Measurements from ENCODE around the gene TRHDE. TPM values are rescaled to one million over a fixed set of nuclear protein-coding genes. Genes with fewer than 3 reads are reported as not detected.

The TRHDE gene
- total RNA-seq, 1 experiment from 2014 or later: 5.5 TPM

DNA sequence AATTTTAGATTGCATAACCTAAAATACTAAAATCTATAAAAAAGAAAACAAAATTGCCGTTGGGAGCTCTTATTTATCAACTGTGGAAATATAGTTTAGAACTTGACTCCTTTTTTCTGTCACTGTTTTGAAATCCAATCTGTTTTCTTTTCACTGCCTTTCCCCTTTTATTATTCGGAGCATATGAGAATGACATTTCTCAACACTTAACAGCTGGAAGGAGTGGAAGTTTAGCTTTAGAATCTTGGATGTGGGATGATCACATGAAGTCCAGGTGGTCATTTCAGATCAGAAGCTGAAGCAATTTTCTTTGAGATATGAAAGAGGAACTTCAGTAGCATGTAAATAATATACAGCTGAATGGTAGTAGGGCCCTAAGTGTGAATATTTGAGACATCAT is 16.7 kb downstream of the TRHDE start (continued):
- TF ChIP-seq FOXJ3 (CRISPR knock-in tag; IDR thresholded peaks at IDR 0.05; ENCODE audit: borderline replicate concordance): no peak
- TF ChIP-seq ATF1 (CRISPR knock-in tag; IDR thresholded peaks at IDR 0.05): no peak
- no peak for TF ChIP-seq SP1 (CRISPR knock-in tag; conservative IDR thresholded peaks at IDR 0.05)
- TF ChIP-seq, protein P1, sequence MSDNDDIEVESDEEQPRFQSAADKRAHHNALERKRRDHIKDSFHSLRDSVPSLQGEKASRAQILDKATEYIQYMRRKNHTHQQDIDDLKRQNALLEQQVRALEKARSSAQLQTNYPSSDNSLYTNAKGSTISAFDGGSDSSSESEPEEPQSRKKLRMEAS (CRISPR knock-in tag; IDR thresholded peaks at IDR 0.05): no peak

DNA sequence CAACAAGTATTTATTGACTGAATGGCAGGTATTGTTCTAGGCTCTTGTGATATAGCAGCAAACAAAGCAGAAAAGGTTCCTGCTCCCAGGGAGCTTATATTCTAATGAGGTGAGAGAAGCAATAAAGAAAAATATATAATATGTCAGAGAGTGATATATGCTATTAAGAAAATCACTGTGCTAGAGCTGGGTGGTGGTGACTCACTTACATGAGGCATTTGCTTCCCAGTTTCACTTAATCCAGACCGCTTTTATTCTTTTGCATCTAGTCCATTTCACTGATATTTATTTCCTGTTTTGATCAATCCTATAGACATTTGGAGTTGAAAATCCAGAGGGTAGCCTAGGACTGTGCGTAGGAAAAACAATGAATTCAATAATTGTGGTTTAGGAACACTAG is 17.5 kb downstream of the TRHDE start:
- H3K27me3 Mint-ChIP-seq (ENCODE audit: low read depth): no peaks in the 10 kb centered on the region
- peaks cover 3% of the 10 kb centered on the region; the same call in 1 of the 2 replicates for H3K36me3 Mint-ChIP-seq
- peaks cover 9% of the 10 kb centered on the region for H3K9me3 Mint-ChIP-seq

More for the DNA sequence above, 17.5 kb downstream of the TRHDE start:
- DNase-seq (ENCODE audit: low spot score): no peak
- TF ChIP-seq RELA (CRISPR knock-in tag; IDR thresholded peaks at IDR 0.05; ENCODE audit: borderline replicate concordance) (no peak), FOXK1 (CRISPR knock-in tag; IDR thresholded peaks at IDR 0.05) (no peak), GTF2I (CRISPR knock-in tag; conservative IDR thresholded peaks at IDR 0.05) (no peak), JAZF1 (CRISPR knock-in tag; IDR thresholded peaks at IDR 0.05) (no peak), CREB1 (CRISPR knock-in tag; IDR thresholded peaks at IDR 0.05) (no peak), MYBL2 (CRISPR knock-in tag; IDR thresholded peaks at IDR 0.05) (no peak), MXD4 (CRISPR knock-in tag; IDR thresholded peaks at IDR 0.05; ENCODE audit: borderline replicate concordance) (no peak), IRF2 (CRISPR knock-in tag; IDR thresholded peaks at IDR 0.05; ENCODE audit: borderline replicate concordance, low read depth) (no peak), FOXP1 (CRISPR knock-in tag; IDR thresholded peaks at IDR 0.05; ENCODE audit: borderline replicate concordance) (no peak), ZNF396 (CRISPR knock-in tag; IDR thresholded peaks at IDR 0.05; ENCODE audit: borderline replicate concordance) (no peak), TCF7 (CRISPR knock-in tag; IDR thresholded peaks at IDR 0.05; ENCODE audit: low read depth) (no peak), NR1H2 (CRISPR knock-in tag; IDR thresholded peaks at IDR 0.05) (no peak), RORB (CRISPR knock-in tag; IDR thresholded peaks at IDR 0.05) (no peak)
- TF ChIP-seq, protein P2, sequence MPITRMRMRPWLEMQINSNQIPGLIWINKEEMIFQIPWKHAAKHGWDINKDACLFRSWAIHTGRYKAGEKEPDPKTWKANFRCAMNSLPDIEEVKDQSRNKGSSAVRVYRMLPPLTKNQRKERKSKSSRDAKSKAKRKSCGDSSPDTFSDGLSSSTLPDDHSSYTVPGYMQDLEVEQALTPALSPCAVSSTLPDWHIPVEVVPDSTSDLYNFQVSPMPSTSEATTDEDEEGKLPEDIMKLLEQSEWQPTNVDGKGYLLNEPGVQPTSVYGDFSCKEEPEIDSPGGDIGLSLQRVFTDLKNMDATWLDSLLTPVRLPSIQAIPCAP (CRISPR knock-in tag; IDR thresholded peaks at IDR 0.05): no peak
- TF ChIP-seq, protein P3, sequence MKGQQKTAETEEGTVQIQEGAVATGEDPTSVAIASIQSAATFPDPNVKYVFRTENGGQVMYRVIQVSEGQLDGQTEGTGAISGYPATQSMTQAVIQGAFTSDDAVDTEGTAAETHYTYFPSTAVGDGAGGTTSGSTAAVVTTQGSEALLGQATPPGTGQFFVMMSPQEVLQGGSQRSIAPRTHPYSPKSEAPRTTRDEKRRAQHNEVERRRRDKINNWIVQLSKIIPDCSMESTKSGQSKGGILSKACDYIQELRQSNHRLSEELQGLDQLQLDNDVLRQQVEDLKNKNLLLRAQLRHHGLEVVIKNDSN (CRISPR knock-in tag; IDR thresholded peaks at IDR 0.05): no peak
- TF ChIP-seq, protein P4, sequence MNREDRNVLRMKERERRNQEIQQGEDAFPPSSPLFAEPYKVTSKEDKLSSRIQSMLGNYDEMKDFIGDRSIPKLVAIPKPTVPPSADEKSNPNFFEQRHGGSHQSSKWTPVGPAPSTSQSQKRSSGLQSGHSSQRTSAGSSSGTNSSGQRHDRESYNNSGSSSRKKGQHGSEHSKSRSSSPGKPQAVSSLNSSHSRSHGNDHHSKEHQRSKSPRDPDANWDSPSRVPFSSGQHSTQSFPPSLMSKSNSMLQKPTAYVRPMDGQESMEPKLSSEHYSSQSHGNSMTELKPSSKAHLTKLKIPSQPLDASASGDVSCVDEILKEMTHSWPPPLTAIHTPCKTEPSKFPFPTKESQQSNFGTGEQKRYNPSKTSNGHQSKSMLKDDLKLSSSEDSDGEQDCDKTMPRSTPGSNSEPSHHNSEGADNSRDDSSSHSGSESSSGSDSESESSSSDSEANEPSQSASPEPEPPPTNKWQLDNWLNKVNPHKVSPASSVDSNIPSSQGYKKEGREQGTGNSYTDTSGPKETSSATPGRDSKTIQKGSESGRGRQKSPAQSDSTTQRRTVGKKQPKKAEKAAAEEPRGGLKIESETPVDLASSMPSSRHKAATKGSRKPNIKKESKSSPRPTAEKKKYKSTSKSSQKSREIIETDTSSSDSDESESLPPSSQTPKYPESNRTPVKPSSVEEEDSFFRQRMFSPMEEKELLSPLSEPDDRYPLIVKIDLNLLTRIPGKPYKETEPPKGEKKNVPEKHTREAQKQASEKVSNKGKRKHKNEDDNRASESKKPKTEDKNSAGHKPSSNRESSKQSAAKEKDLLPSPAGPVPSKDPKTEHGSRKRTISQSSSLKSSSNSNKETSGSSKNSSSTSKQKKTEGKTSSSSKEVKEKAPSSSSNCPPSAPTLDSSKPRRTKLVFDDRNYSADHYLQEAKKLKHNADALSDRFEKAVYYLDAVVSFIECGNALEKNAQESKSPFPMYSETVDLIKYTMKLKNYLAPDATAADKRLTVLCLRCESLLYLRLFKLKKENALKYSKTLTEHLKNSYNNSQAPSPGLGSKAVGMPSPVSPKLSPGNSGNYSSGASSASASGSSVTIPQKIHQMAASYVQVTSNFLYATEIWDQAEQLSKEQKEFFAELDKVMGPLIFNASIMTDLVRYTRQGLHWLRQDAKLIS (CRISPR knock-in tag; IDR thresholded peaks at IDR 0.05; ENCODE audit: borderline replicate concordance): no peak
- TF ChIP-seq, protein P5, sequence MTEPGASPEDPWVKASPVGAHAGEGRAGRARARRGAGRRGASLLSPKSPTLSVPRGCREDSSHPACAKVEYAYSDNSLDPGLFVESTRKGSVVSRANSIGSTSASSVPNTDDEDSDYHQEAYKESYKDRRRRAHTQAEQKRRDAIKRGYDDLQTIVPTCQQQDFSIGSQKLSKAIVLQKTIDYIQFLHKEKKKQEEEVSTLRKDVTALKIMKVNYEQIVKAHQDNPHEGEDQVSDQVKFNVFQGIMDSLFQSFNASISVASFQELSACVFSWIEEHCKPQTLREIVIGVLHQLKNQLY (CRISPR knock-in tag; IDR thresholded peaks at IDR 0.05): no peak
- TF ChIP-seq, protein P6, sequence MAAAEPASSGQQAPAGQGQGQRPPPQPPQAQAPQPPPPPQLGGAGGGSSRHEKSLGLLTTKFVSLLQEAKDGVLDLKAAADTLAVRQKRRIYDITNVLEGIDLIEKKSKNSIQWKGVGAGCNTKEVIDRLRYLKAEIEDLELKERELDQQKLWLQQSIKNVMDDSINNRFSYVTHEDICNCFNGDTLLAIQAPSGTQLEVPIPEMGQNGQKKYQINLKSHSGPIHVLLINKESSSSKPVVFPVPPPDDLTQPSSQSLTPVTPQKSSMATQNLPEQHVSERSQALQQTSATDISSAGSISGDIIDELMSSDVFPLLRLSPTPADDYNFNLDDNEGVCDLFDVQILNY (CRISPR knock-in tag; IDR thresholded peaks at IDR 0.05): no peak
- TF ChIP-seq, protein P7, sequence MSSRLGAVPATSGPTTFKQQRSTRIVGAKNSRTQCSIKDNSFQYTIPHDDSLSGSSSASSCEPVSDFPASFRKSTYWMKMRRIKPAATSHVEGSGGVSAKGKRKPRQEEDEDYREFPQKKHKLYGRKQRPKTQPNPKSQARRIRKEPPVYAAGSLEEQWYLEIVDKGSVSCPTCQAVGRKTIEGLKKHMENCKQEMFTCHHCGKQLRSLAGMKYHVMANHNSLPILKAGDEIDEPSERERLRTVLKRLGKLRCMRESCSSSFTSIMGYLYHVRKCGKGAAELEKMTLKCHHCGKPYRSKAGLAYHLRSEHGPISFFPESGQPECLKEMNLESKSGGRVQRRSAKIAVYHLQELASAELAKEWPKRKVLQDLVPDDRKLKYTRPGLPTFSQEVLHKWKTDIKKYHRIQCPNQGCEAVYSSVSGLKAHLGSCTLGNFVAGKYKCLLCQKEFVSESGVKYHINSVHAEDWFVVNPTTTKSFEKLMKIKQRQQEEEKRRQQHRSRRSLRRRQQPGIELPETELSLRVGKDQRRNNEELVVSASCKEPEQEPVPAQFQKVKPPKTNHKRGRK (CRISPR knock-in tag; IDR thresholded peaks at IDR 0.05; ENCODE audit: borderline replicate concordance): no peak
- TF ChIP-seq, protein P8, sequence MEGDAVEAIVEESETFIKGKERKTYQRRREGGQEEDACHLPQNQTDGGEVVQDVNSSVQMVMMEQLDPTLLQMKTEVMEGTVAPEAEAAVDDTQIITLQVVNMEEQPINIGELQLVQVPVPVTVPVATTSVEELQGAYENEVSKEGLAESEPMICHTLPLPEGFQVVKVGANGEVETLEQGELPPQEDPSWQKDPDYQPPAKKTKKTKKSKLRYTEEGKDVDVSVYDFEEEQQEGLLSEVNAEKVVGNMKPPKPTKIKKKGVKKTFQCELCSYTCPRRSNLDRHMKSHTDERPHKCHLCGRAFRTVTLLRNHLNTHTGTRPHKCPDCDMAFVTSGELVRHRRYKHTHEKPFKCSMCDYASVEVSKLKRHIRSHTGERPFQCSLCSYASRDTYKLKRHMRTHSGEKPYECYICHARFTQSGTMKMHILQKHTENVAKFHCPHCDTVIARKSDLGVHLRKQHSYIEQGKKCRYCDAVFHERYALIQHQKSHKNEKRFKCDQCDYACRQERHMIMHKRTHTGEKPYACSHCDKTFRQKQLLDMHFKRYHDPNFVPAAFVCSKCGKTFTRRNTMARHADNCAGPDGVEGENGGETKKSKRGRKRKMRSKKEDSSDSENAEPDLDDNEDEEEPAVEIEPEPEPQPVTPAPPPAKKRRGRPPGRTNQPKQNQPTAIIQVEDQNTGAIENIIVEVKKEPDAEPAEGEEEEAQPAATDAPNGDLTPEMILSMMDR (IDR thresholded peaks at IDR 0.05): no peak
- Mint-ChIP-seq H3K4me3 (no peak overlapping the region), H3K27ac (no peak overlapping the region), H3K4me1 (peaks cover 4% of the 10 kb centered on the region)
- no peak for ATAC-seq
- ChIA-PET CTCF (interaction anchor here (1.3 kb wide), 1 partner anchor 15 kb away, joined by 3 read pairs; no protein-coding TSS in a partner anchor), POLR2A (no interaction called here)
